K562 (cell line): ENCODE measurements around the gene NECAB3. TPM values are rescaled to one million over a fixed set of nuclear protein-coding genes. Genes with fewer than 3 reads are reported as not detected.

Source experiments
- ATAC-seq: fragments of 200-7000 bp; cut with Tn5 transposase; 3 replicates; pipeline ENCODE4 v1.9.1; 2020; ENCODE audit warnings: moderate library complexity
- BruUV-seq: library from RNA; stranded (reverse); fragments of 400-500 nt; replicated peaks from 2 replicates; lab custom pipeline; 2021; lab: Mats Ljungman, UMichigan
- CTCF ChIA-PET: fragments of 300-600 bp; formaldehyde crosslinking; extraction: SDS; loops from one replicate; lab custom pipeline; 2021; ENCODE audit warnings: low intra/inter-chr PET ratio; lab: Yijun Ruan, JAX
- POLR2A ChIA-PET: fragments of 300-600, 350-650 bp; sonication (Branson Sonifier 250); formaldehyde crosslinking; extraction: SDS; loops from one replicate; lab custom pipeline; 2021; ENCODE audit warnings: antibody characterized with exemption, inconsistent platforms; lab: Yijun Ruan, JAX
- DNase-seq, 4 experiments: peaks; one replicate each; pipeline versions ENCODE4 v3.0.0 to v3.0.0-alpha.2; 2011 to 2018; ENCODE audit warnings: low spot score in 3 of 4, mixed read lengths in 3 of 4; ENCODE audit errors: extremely low read depth in 1 of 4
- FAIRE-seq: peaks from 2 replicates; lab custom pipeline; 2011; peaks lifted over from hg19 to GRCh38; lab: Jason Lieb, UNC
- H2AFZ ChIP-seq: 2 replicates; pipeline ENCODE4 v1.6.0; 2011; ENCODE audit warnings: low read depth, low read length, control low read depth, inconsistent platforms
- H3K27ac ChIP-seq: fragments of 200-600 bp; 3 replicates; pipeline ENCODE4 v1.8.0; 2011; ENCODE audit warnings: low read depth, mild to moderate bottlenecking, control low read depth, inconsistent platforms, low read length, moderate library complexity, mixed read lengths; ENCODE audit errors: extremely low read depth
- H3K27me3 ChIP-seq, 2 experiments: fragments of 300-600 bp in 1 of 2; 2 replicates in 1 of 2; 3 replicates in 1 of 2; pipeline versions ENCODE4 v1.6.0 to v1.8.0; 2011; ENCODE audit warnings: inconsistent platforms in 2 of 2, low read length in 2 of 2, mild to moderate bottlenecking in 1 of 2, mixed read lengths in 1 of 2, moderate library complexity in 1 of 2; ENCODE audit not compliant: control insufficient read depth in 2 of 2, insufficient read depth in 2 of 2
- H3K36me3 ChIP-seq: fragments of 300-600 bp; 3 replicates; pipeline ENCODE4 v1.8.0; 2011; ENCODE audit warnings: mild to moderate bottlenecking, low read length, inconsistent platforms; ENCODE audit not compliant: control insufficient read depth, insufficient read depth
- H3K4me1 ChIP-seq, 2 experiments: fragments of 200-600 bp in 1 of 2; replicated peaks in 1 of 2; 2 replicates in 1 of 2; 3 replicates in 1 of 2; pipeline versions ENCODE4 v1.5.1 to v1.8.0; 2011; ENCODE audit warnings: inconsistent platforms in 2 of 2, low read length in 2 of 2, mild to moderate bottlenecking in 1 of 2, mixed read lengths in 1 of 2, moderate library complexity in 1 of 2; ENCODE audit not compliant: control insufficient read depth in 2 of 2, insufficient read depth in 2 of 2
- H3K4me2 ChIP-seq: 2 replicates; pipeline ENCODE4 v1.6.1; 2011; ENCODE audit warnings: low read length, control low read depth, inconsistent platforms, mixed read lengths; ENCODE audit not compliant: insufficient read depth
- H3K4me3 ChIP-seq: fragments of 200-600 bp; sonication (generic), shearing (Covaris generic); 2 replicates; pipeline ENCODE4 v1.5.1; 2016; ENCODE audit warnings: control low read depth, inconsistent platforms
- H3K79me2 ChIP-seq: fragments of 200-600 bp; 3 replicates; pipeline ENCODE4 v1.8.0; 2011; ENCODE audit warnings: low read length, inconsistent platforms; ENCODE audit not compliant: control insufficient read depth, insufficient read depth
- H3K9ac ChIP-seq, 2 experiments: 2 replicates each; pipeline versions ENCODE4 v1.6.0 to v1.6.1; 2011; ENCODE audit warnings: low read depth in 2 of 2, low read length in 2 of 2, control low read depth in 1 of 2, inconsistent platforms in 1 of 2, mild to moderate bottlenecking in 1 of 2, mixed read lengths in 1 of 2; ENCODE audit not compliant: insufficient read depth in 1 of 2
- H3K9me1 ChIP-seq: one replicate; pipeline ENCODE4 v1.6.0; 2011; ENCODE audit warnings: inconsistent platforms, mild to moderate bottlenecking, low read length, moderate library complexity; ENCODE audit not compliant: control insufficient read depth, insufficient read depth
- H3K9me3 ChIP-seq: replicated peaks from 2 replicates; pipeline ENCODE4 v1.5.1; 2011; ENCODE audit warnings: low read depth, low read length, inconsistent platforms; ENCODE audit not compliant: control insufficient read depth, insufficient read depth
- H4K20me1 ChIP-seq: replicated peaks from 2 replicates; pipeline ENCODE4 v1.6.1; 2011; ENCODE audit warnings: low read length, inconsistent platforms, mixed read lengths; ENCODE audit not compliant: control insufficient read depth, insufficient read depth
- KDM1A ChIP-seq, 2 experiments: fragments of 450-650 bp; IDR thresholded peaks; 2 replicates each; pipeline ENCODE4 v1.6.1; 2016; ENCODE audit warnings: mild to moderate bottlenecking in 2 of 2
- POLR2G ChIP-seq: fragments of 200-400 bp; formaldehyde crosslinking; IDR thresholded peaks from 2 replicates; pipeline ENCODE4 v1.6.1; 2017; ENCODE audit warnings: low read depth, mild to moderate bottlenecking, antibody characterized with exemption, low read length, moderate library complexity
- RBFOX2 ChIP-seq: fragments of 200-400 bp; formaldehyde crosslinking; IDR thresholded peaks from 2 replicates; pipeline ENCODE4 v1.6.1; 2017; ENCODE audit warnings: low read depth, mild to moderate bottlenecking, low read length, moderate library complexity
- ZNF511 ChIP-seq: sonication (generic); formaldehyde crosslinking; IDR thresholded peaks from 2 replicates; pipeline ENCODE4 v1.8.0; 2022; ENCODE audit warnings: mild to moderate bottlenecking, missing genetic modification reagents
- WGBS: fragments of 100-300 bp; shearing (Covaris generic); methylation state at CpG from one replicate; pipeline ENCODE4 v1.1.6; 2016; ENCODE audit warnings: low coverage, mixed read lengths; ENCODE audit not compliant: insufficient coverage; ENCODE audit errors: missing lambda C conversion rate; 5-methylcytosine and 5-hydroxymethylcytosine counted together
- in situ Hi-C: fragments of 300-500 bp; cut with MboI; formaldehyde crosslinking; loops from 4 replicates; pipeline ENCODE4 v1.15.0; 2018; ENCODE audit warnings: inconsistent platforms, mixed read lengths
- intact Hi-C: fragments of 100-400 bp; cut with micrococcal nuclease; formaldehyde crosslinking; loops from 2 replicates; pipeline ENCODE4 v1.14.2; 2022
- polyA plus RNA-seq, 8 experiments: library from polyadenylated mRNA; depleted of rRNA in 4 of 8; stranded (reverse) in 5 of 8; unstranded in 3 of 8; fragments of >200 nt; fragmentation: Nextera tagmentation in 2 of 8; fragmentation: Illumina TruSeq in 1 of 8; extraction: Ambion mirVana in 2 of 8; extraction: Trizol in 1 of 8; gene quantifications; 2 replicates each; pipeline versions ENCODE4 v1.2.1 to v1.2.3, GENCODE V29; 2011 to 2014; ENCODE audit warnings: inconsistent platforms in 1 of 8, missing spikeins in 1 of 8
- total RNA-seq, 7 experiments: library from RNA; depleted of rRNA in 6 of 7; stranded (reverse); fragments of >200 nt in 6 of 7; fragmentation: Illumina TruSeq in 2 of 7; extraction: Trizol in 2 of 7; gene quantifications; 2 replicates each; pipeline versions ENCODE4 v1.2.1 to v1.2.3, GENCODE V29; 2011 to 2021; ENCODE audit warnings: low replicate concordance in 1 of 7
- TF ChIP-seq, protein P1 (sequence below): fragments of 450-650 bp; IDR thresholded peaks from one replicate; pipeline ENCODE4 v1.6.1; 2018; ENCODE audit warnings: mild to moderate bottlenecking, moderate library complexity; ENCODE audit not compliant: partially characterized antibody

The NECAB3 gene
- total and polyA plus RNA-seq, 9 of the 15 experiments (the other 6 are each of a cell fraction or from before 2014, with no cell fraction given) = 0.94 to 63.3 (median 31.5) TPM

DNA sequence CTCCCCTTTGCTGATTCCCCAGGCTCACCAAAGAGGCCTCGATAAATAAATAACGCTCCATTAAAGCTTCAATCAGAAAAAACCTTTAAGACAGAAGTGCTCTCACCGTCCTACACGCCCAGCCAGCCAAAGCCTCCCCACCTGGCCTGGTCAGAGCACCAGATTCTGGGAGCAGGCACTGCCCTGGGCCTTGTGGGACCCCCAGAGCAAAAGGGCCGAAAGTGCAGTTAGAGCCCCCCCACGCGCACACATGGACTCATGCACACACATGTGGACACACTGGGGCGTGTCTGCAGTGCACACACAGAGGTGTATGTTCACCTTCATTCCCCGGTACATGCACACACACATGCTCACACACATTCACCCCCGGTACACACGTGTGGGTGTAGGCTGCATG lies 1.9 kb upstream of the NECAB3 start:
- DNase-seq = no peak
- H3K9me3 ChIP-seq = no peaks in the 10 kb centered on the region
- H3K9me1 ChIP-seq = peaks cover 5% of the 10 kb centered on the region
- peaks cover 30% of the 10 kb centered on the region for H3K79me2 ChIP-seq
- H3K27me3 ChIP-seq = no peaks in the 10 kb centered on the region
- FAIRE-seq = no peak
- intact Hi-C loops = no loop called here
- H3K27ac ChIP-seq = no peak overlapping the region
- no peak overlapping the region for H3K4me2 ChIP-seq
- no TSS peak for BruUV-seq
- 96% methylated on average over 9 of the region's 11 CpGs for WGBS
- CTCF ChIA-PET = no interaction called here
- in situ Hi-C loops = no loop called here
- TF ChIP-seq KDM1A (IDR thresholded peaks at IDR 0.05) = peak in 1 of 2 experiments; percentile 27; a peak in 1 of 4 replicates
- peak; percentile 10; the same call in 1 of the 2 replicates for TF ChIP-seq POLR2G
- TF ChIP-seq RBFOX2 = 0 out of 2 replicates have a peak, but pooled peaks have one; percentile 27
- TF ChIP-seq, protein P1, sequence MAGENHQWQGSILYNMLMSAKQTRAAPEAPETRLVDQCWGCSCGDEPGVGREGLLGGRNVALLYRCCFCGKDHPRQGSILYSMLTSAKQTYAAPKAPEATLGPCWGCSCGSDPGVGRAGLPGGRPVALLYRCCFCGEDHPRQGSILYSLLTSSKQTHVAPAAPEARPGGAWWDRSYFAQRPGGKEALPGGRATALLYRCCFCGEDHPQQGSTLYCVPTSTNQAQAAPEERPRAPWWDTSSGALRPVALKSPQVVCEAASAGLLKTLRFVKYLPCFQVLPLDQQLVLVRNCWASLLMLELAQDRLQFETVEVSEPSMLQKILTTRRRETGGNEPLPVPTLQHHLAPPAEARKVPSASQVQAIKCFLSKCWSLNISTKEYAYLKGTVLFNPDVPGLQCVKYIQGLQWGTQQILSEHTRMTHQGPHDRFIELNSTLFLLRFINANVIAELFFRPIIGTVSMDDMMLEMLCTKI = no peak
- no peak for TF ChIP-seq ZNF511 (CRISPR knock-in tag)
- H3K4me1 ChIP-seq = peaks cover 17 to 56% of the 10 kb centered on the region in 2 experiments
- peaks cover 61% of the 10 kb centered on the region for H3K36me3 ChIP-seq
- peak overlapping the region in 1 of 2 experiments; percentile 50; a peak in 1 of 4 replicates for H3K9ac ChIP-seq
- ATAC-seq = no peak
- POLR2A ChIA-PET = interaction anchor here (2.5 kb wide), 1 partner anchor 9 kb away, joined by 15 read pairs; no protein-coding TSS in a partner anchor
- H2AFZ ChIP-seq = no peak overlapping the region
- H3K4me3 ChIP-seq = no peak overlapping the region
- peaks cover 16% of the 10 kb centered on the region; the same call in 1 of the 2 replicates for H4K20me1 ChIP-seq
